ENCODE measurements around the gene MALRD1.

Gene MALRD1

DNA sequence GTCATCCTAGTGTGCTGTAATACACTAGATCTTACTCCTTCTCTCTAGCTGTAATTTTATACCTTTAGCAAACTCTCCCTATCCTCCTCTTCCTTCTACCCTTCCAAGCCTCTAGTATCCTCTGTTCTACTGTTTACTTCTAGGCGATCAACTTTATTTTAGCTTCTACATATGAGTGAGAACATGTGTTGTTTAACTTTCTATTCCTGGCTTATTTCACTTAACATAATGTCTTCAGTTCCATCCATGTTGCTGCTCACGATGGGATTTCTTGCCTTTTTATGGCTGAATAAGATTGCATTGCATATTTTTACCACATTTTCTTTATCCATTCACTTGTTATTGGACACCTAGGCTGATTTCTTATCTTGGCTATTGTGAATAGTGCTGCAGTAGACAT is 318.6 kb downstream of the MALRD1 start:
- H3K4me3 ChIP-seq (ENCODE audit: low read length), result no peak overlapping the region
- TF ChIP-seq, protein P1, sequence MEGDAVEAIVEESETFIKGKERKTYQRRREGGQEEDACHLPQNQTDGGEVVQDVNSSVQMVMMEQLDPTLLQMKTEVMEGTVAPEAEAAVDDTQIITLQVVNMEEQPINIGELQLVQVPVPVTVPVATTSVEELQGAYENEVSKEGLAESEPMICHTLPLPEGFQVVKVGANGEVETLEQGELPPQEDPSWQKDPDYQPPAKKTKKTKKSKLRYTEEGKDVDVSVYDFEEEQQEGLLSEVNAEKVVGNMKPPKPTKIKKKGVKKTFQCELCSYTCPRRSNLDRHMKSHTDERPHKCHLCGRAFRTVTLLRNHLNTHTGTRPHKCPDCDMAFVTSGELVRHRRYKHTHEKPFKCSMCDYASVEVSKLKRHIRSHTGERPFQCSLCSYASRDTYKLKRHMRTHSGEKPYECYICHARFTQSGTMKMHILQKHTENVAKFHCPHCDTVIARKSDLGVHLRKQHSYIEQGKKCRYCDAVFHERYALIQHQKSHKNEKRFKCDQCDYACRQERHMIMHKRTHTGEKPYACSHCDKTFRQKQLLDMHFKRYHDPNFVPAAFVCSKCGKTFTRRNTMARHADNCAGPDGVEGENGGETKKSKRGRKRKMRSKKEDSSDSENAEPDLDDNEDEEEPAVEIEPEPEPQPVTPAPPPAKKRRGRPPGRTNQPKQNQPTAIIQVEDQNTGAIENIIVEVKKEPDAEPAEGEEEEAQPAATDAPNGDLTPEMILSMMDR (conservative IDR thresholded peaks at IDR 0.05; ENCODE audit: low read depth, low read length), result no peak

DNA sequence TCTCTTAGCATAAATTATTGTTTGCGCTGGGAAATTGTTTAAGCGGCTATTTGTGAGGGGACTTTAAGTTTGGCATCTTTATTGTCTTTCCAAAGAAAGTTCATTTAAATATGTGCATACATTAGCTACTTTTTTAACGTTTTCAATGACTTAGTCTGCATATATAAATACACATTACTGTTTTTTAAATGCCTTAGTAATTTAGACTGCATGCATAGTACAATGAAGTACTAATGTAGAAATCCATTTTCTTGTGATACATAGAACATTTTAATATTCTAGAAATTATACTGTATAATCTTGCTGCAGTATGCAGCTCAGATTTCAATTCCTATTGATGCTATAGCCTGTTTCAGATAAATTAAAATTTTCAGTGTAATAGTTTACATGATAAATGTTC is 325.4 kb downstream of the MALRD1 start:
- DNase-seq (ENCODE audit: low read depth), result no peak
- H3K4me3 ChIP-seq (ENCODE audit: low read length), result no peak overlapping the region
- TF ChIP-seq, protein P1 (conservative IDR thresholded peaks at IDR 0.05; ENCODE audit: low read depth, low read length), result no peak

More for the DNA sequence above, 318.6 kb downstream of the MALRD1 start:
- no peak for DNase-seq (ENCODE audit: low read depth)

DNA sequence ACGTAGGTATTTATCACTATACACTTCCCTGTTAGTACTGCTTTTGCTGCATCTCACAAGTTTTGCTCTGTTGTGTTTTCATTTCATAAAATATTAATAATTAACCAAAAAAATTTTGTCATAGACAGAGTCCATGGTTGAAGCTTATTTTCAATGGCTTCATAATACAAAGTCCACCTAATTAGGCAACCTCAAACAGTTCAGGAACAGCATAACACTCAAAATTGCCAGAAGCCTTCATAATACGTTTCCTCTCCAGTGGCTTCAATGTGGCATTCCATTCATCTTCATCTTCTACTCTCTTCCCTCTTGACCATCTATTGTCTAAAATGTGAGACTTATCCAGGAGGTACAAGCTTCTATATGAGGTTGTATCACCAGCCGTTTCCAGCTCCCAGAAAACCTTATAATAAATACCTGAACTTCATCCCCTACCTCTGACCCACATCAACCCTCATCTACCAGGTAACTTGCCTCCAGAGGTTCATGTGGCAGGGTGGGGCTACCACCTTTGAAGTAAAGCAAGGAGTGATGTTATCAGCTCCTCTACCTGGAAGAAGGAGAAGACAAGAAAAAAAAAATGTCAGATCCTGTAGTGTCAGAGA is 337.3 kb downstream of the MALRD1 start:
- H3K4me3 ChIP-seq (ENCODE audit: low read length), result no peak overlapping the region
- no peak for DNase-seq (ENCODE audit: low read depth)
- TF ChIP-seq, protein P1 (conservative IDR thresholded peaks at IDR 0.05; ENCODE audit: low read depth, low read length), result no peak

DNA sequence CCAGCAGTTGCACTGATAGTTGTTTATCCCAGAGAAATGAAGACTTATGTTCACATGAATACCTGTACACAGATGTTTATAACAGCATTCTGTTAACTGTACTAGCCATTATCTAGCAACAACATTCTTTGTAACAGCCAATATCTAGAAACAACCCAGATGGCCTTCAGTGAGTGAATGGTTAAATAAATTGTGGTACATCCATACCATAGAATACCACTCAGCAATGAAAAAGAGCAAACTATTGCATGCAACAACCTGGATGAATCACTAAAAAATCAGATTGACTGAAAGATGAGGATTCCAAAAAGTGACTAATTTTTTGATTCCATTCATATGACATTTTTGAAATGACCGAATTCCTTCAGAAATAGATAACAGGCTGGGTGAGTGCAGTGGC is 360.3 kb downstream of the MALRD1 start:
- no peak for DNase-seq (ENCODE audit: low read depth)
- TF ChIP-seq, protein P1 (conservative IDR thresholded peaks at IDR 0.05; ENCODE audit: low read depth, low read length), result no peak
- H3K4me3 ChIP-seq (ENCODE audit: low read length), result no peak overlapping the region

DNA sequence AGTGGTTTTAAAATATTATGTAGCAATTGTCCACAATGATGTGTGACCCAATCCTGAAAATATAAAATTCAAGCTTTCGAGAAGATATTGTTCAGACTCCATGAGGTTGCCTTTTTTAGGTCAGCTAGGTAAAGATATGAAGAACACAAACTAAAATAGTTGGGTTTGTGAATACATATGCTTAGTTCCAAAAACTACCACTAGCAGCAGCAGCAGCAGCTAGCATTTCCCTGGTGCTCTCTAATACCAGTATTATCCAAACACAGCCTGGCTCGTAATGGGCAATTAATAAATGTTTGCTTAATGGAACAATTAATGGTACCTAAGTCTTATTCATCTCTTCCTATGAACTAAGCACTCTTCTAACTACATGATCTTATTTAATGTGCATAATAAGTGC is 362.5 kb downstream of the MALRD1 start:
- no peak for DNase-seq (ENCODE audit: low read depth)
- TF ChIP-seq, protein P1 (conservative IDR thresholded peaks at IDR 0.05; ENCODE audit: low read depth, low read length), result peak; percentile 27
- H3K4me3 ChIP-seq (ENCODE audit: low read length), result no peak overlapping the region

DNA sequence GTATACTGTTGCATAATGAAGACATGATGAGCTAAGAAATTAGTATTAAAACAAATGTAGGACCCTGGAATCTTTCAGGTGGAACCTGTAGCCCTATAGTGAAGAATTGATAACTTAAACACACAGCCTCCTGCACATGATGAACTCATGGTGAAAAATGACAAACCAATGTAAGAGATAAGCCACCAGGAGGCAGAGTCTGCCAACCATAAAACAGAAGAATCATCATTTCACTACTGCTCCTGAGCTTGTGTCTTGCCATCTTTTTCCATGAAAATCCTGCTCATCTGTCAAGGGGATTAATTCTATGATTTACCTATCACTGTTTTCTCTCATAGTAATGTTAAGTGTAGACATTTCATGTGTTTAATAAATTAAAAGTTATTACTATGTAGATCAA is 363.9 kb downstream of the MALRD1 start:
- TF ChIP-seq, protein P1 (conservative IDR thresholded peaks at IDR 0.05; ENCODE audit: low read depth, low read length), result peak; percentile 67
- peak; percentile 15 for DNase-seq (ENCODE audit: low read depth)
- H3K4me3 ChIP-seq (ENCODE audit: low read length), result no peak overlapping the region

DNA sequence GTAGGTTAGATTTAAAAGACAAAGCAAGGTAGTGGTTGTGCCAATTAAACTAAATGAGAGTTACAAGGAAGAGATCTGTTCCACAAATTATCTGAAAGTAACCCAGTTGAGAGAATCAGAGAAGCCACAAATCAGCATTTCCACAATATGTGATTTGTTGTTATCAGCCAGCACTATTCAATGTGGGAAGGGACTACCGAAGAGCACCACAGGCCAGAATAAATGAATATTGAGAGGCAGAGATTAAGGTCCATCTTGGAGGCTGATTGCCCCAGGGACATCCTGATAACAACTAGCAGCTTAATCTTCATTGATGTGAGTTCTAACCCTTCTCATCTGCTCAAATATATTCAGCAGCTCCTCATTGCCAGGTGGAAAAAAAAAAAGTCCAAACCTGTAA is 367.6 kb downstream of the MALRD1 start:
- H3K4me3 ChIP-seq (ENCODE audit: low read length), result no peak overlapping the region
- TF ChIP-seq, protein P1 (conservative IDR thresholded peaks at IDR 0.05; ENCODE audit: low read depth, low read length), result no peak
- DNase-seq (ENCODE audit: low read depth), result no peak
